Activated naive CD4-positive, alpha-beta T cell treated with anti-CD3 and anti-CD28 coated beads, Interleukin-2, amount 10 ng/mL, durations not matched to agents 5 hours and 36 hours (primary cell): ENCODE data around the gene ZNF44. TPM values are rescaled to one million over a fixed set of nuclear protein-coding genes. Genes with fewer than 3 reads are reported as not detected.

ENCODE experiments used
- total RNA-seq, 2 experiments: library from RNA; stranded (reverse); gene quantifications; one replicate each; pipeline ENCODE4 v1.2.3, GENCODE V29; 2021

The ZNF44 gene
- total RNA-seq = 10 to 100 TPM; 15.7 to 16.9 TPM

DNA sequence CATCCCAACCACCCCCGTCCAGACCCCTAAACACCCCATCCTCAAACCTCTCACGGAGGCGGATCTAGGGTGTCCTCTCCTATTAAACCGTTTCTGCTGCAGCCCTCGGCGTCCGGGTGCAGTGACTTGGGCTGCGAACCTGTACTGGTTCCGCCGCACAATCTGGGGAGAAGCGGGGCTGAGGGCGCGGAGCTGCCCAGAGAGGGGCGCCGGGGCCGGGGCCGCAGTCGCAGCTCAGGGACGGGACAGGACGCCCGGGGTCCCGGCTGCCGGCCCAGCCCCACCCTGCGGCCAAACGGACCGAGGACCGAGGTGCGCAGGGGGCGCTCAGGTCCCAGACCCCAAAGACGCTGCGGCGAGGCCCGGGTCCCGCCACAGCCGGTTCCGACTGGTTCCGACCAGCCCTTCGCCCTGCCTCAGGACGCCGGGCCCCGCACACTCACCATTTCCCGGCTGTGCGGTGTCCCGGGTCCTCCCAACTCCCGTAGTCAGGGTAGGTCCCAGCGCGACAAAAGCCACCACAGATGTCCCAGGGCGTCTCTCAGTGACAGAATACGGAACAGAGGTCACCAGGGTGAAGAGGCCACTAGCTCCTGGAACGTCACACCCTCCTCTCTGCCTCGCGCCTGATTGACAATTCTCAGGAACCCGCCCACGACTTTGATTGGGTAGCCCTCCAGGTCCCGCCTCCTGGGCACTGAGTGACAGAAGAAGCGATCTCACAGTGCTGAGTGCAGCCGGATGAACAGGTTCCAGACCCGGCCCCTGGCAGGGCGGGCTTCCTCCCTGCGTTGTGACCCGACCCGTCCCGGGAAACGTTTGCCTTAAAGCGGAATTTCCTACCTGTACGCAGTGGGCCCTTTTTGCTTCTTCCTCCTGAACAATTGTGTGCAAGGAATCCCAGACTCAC is at the start of gene ZNF44:
TSS of gene ZNF44 (minus strand) at position 635 of the 910 bp plus-strand sequence. CDS start at position 446, 189 bp downstream.

DNA sequence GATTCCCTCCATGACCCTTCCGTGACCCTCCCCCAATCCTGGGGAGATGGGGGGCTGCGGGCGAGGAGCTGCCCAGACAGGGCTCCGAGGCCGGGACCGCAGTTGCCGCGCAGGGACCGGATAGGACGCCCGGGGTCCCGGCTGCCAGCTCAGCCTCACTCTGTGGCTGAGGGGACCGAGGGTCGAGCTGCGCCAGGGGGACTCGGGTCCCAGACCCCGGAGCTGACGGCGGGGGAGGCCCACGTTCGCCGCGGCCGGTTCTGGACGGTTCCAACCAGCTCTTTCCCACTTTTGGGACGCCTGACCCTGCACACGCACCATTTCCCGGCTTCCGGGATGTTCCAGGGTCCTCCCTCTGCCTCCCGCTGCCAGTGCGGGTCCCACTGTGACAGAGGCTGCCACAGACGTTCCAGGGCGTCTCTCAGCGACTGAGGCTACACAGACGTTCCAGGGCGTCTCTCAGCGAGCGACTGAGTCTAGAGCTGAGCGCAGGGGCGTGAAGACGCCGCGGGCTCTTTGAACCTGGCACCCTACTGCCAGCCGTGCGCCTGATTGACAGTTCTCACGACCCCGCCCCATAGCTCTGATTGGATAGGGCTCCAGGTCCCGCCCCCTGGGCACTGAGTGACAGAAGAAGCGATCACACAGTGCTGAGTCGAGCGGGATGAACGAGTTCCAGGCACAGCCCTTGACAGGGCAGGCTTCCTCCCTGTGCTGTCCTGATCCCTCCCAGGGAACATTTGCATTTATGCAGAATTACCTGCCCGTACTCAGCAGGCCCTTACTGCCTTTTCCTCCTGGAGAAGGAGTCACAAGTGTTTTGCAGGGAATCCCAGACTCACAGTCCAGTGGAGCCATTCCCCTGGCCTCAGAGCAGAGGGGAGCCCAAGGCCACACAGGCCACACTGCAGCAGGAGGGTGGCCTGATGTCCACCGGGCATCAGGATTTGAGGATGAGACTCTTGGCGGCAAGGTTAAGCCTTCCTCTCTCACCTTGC is 38.8 kb upstream of the ZNF44 start, which contains the start of gene ZNF563:
TSS of gene ZNF563 (minus strand) at position 472 of the 998 bp plus-strand sequence. CDS start at position 321, 151 bp downstream.

Other genes with a start within 250 kb of the ZNF44 start
- gene ZNF878, start 241.9 kb downstream of the ZNF44 start, total RNA-seq = under 1 TPM; 0.41 to 0.50 TPM
- gene ZNF844, start 230.2 kb downstream of the ZNF44 start, total RNA-seq = 1 to 10 TPM; 2.5 to 3.9 TPM
- 1 to 10 TPM; 3.9 to 6.1 TPM for gene ZNF20, start 154.5 kb downstream of the ZNF44 start, total RNA-seq
- 1 to 10 TPM; 6.0 to 6.4 TPM for gene ZNF625, start 138.1 kb downstream of the ZNF44 start, total RNA-seq
- gene ZNF136, start 131.8 kb downstream of the ZNF44 start, total RNA-seq = 10 to 100 TPM; 15.4 to 16.4 TPM
- gene ZNF563, start 38.8 kb upstream of the ZNF44 start, total RNA-seq = 1 to 10 TPM; 3.7 to 4.4 TPM
- under 1 TPM; 0.60 TPM for gene ZNF442, start 70.8 kb upstream of the ZNF44 start, total RNA-seq
- 1 to 10 TPM; 6.9 to 7.0 TPM for gene ZNF799, start 106.4 kb upstream of the ZNF44 start, total RNA-seq
- gene ZNF443, start 146.1 kb upstream of the ZNF44 start, total RNA-seq = 1 to 10 TPM; 6.5 to 6.7 TPM
- gene ZNF709, start 189.9 kb upstream of the ZNF44 start, total RNA-seq = 1 to 10 TPM; 3.2 to 5.7 TPM